Epithelial cell of esophagus (primary cell): ENCODE results near the gene PROM2.

Experiments
- DNase-seq: peaks from one replicate; pipeline ENCODE4 v3.0.0; 2010; ENCODE audit warnings: low read depth
- H3K4me3 ChIP-seq: 2 replicates; pipeline ENCODE4 v1.5.1; 2011; ENCODE audit warnings: mild to moderate bottlenecking, low read length, control low read depth
- CTCF ChIP-seq: IDR thresholded peaks from 2 replicates; pipeline ENCODE4 v1.5.1; 2011; ENCODE audit warnings: low read depth, mild to moderate bottlenecking, low read length, control low read depth, inconsistent platforms; ENCODE audit not compliant: insufficient read depth; ENCODE audit errors: missing control alignments

PROM2 gene

GRCh38 chr2:95306336-95306895, 32.2 kb downstream of the PROM2 start:
- no peak for TF ChIP-seq CTCF
- H3K4me3 ChIP-seq = no peak overlapping the region
- DNase-seq = no peak

- TF ChIP-seq CTCF = no peak
- no peak for DNase-seq
- no peak overlapping the region for H3K4me3 ChIP-seq
Measured at GRCh38 chr2:95307036-95307435, 32.8 kb downstream of the PROM2 start.

- no peak overlapping the region for H3K4me3 ChIP-seq
- no peak for TF ChIP-seq CTCF
- no peak for DNase-seq
Measured at GRCh38 chr2:95307878-95308277, 33.6 kb downstream of the PROM2 start.

- no peak for TF ChIP-seq CTCF
- DNase-seq = no peak
- no peak overlapping the region for H3K4me3 ChIP-seq
Measured at GRCh38 chr2:95308426-95308990, 34.3 kb downstream of the PROM2 start.

GRCh38 chr2:95309599-95309998, 35.4 kb downstream of the PROM2 start:
- DNase-seq = no peak
- H3K4me3 ChIP-seq = no peak overlapping the region
- TF ChIP-seq CTCF = no peak

- no peak for TF ChIP-seq CTCF
- DNase-seq = no peak
- H3K4me3 ChIP-seq = no peak overlapping the region
Measured at GRCh38 chr2:95310216-95310615, 36.0 kb downstream of the PROM2 start.

GRCh38 chr2:95310651-95311050, 36.4 kb downstream of the PROM2 start:
- DNase-seq = no peak
- no peak for TF ChIP-seq CTCF
- no peak overlapping the region for H3K4me3 ChIP-seq
